Inflammatory macrophage treated with lipopolysaccharide for 1 hour (primary cell): ENCODE measurements around the gene KCP.

Experiments
- DNase-seq, 2 donors: peaks; one replicate each; pipeline ENCODE4 v3.0.0-alpha.2; 2020 to 2022

KCP gene

GRCh38 chr7:128838109-128838779 is 72.3 kb downstream of the KCP start:
- no peak for DNase-seq

- DNase-seq = no peak
Measured at GRCh38 chr7:128837521-128837921, 73.0 kb downstream of the KCP start.

- DNase-seq = no peak
Measured at GRCh38 chr7:128836729-128837348, 73.7 kb downstream of the KCP start.

GRCh38 chr7:128835790-128836641 is 74.5 kb downstream of the KCP start:
- no peak for DNase-seq

- no peak for DNase-seq
Measured at GRCh38 chr7:128835231-128835751, 75.2 kb downstream of the KCP start.

- no peak for DNase-seq
Measured at GRCh38 chr7:128833946-128834325, 76.6 kb downstream of the KCP start.

GRCh38 chr7:128833148-128833945 is 77.2 kb downstream of the KCP start:
- DNase-seq = peak; percentile 41 to 43

GRCh38 chr7:128832880-128833147 is 77.7 kb downstream of the KCP start:
- no peak for DNase-seq

- DNase-seq = no peak
Measured at GRCh38 chr7:128831994-128832879, 78.3 kb downstream of the KCP start.

- no peak for DNase-seq
Measured at GRCh38 chr7:128831178-128831993, 79.1 kb downstream of the KCP start.

GRCh38 chr7:128830231-128831177 is 80.0 kb downstream of the KCP start, which contains the start of gene FLNC:
Gene FLNC, plus strand, starts transcription at chr7:128830406. Its CDS starts 232 bp downstream, at chr7:128830638.
- DNase-seq = peak in 1 of 2 donors; percentile 14

- DNase-seq = no peak
Measured at GRCh38 chr7:128829391-128830166, 80.9 kb downstream of the KCP start.

- no peak for DNase-seq
Measured at GRCh38 chr7:128827971-128828711, 82.4 kb downstream of the KCP start.

GRCh38 chr7:128827248-128827958 is 83.1 kb downstream of the KCP start:
- DNase-seq = no peak

GRCh38 chr7:128826916-128827247 is 83.6 kb downstream of the KCP start:
- no peak for DNase-seq
